SJSA1 (cell line): Measurements from ENCODE around the gene P2RY2. TPM values are rescaled to one million over a fixed set of nuclear protein-coding genes. Genes with fewer than 3 reads are reported as not detected.

Experiments
- DNase-seq, 2 experiments: peaks; one replicate each; pipeline ENCODE4 v3.0.0-alpha.2; 2015 to 2020; ENCODE audit warnings: low spot score in 2 of 2, low read depth in 1 of 2
- H3K27ac ChIP-seq: fragments of 250-450 bp; sonication (Bioruptor Pico); 2 replicates; pipeline ENCODE4 v1.5.1; 2020; ENCODE audit warnings: mild to moderate bottlenecking, moderate library complexity
- H3K27me3 ChIP-seq: fragments of 250-450 bp; sonication (Bioruptor Pico); replicated peaks from 2 replicates; pipeline ENCODE4 v1.5.1; 2020; ENCODE audit warnings: mild to moderate bottlenecking, moderate library complexity
- H3K36me3 ChIP-seq: fragments of 250-450 bp; sonication (Bioruptor Pico); 2 replicates; pipeline ENCODE4 v1.5.1; 2020; ENCODE audit warnings: mild to moderate bottlenecking
- H3K4me1 ChIP-seq: fragments of 250-450 bp; sonication (Bioruptor Pico); replicated peaks from 2 replicates; pipeline ENCODE4 v1.6.1; 2021; ENCODE audit warnings: mild to moderate bottlenecking
- H3K4me3 ChIP-seq: fragments of 250-450 bp; sonication (Bioruptor Pico); 2 replicates; pipeline ENCODE4 v1.5.1; 2020; ENCODE audit warnings: mild to moderate bottlenecking
- H3K9me3 ChIP-seq: fragments of 250-450 bp; sonication (Bioruptor Pico); replicated peaks from 2 replicates; pipeline ENCODE4 v1.5.1; 2020; ENCODE audit warnings: mild to moderate bottlenecking
- total RNA-seq: library from RNA; depleted of rRNA; stranded (reverse); fragments of >200 nt; shearing (Covaris generic); gene quantifications from 2 replicates; pipeline ENCODE4 v1.2.3, GENCODE V29; 2014

The P2RY2 gene
- total RNA-seq, 1 experiment from 2014 or later, result not detected

- H3K4me3 ChIP-seq, result no peak overlapping the region
- peaks cover 19% of the 10 kb centered on the region for H3K4me1 ChIP-seq
- no peaks in the 10 kb centered on the region for H3K36me3 ChIP-seq
- no peaks in the 10 kb centered on the region for H3K27me3 ChIP-seq
- H3K27ac ChIP-seq, result no peak overlapping the region
- H3K9me3 ChIP-seq, result no peaks in the 10 kb centered on the region
- DNase-seq, result no peak
Observed at GRCh38 chr11:73203790-73204189, 14.3 kb upstream of the P2RY2 start.

GRCh38 chr11:73204711-73205121 lies 13.4 kb upstream of the P2RY2 start:
- Histone ChIP-seq H3K9me3 (no peaks in the 10 kb centered on the region), H3K36me3 (no peaks in the 10 kb centered on the region), H3K4me3 (no peak overlapping the region), H3K27ac (no peak overlapping the region), H3K27me3 (no peaks in the 10 kb centered on the region), H3K4me1 (peaks cover 17% of the 10 kb centered on the region)
- DNase-seq, result no peak

- no peaks in the 10 kb centered on the region for H3K9me3 ChIP-seq
Observed at GRCh38 chr11:73205661-73206343, 12.3 kb upstream of the P2RY2 start.

GRCh38 chr11:73206801-73207200 lies 11.3 kb upstream of the P2RY2 start:
- no peaks in the 10 kb centered on the region for H3K9me3 ChIP-seq
- peaks cover 17% of the 10 kb centered on the region for H3K4me1 ChIP-seq
- DNase-seq, result peak in 1 of 2 experiments; percentile 75
- no peaks in the 10 kb centered on the region for H3K27me3 ChIP-seq
- H3K4me3 ChIP-seq, result no peak overlapping the region
- H3K36me3 ChIP-seq, result no peaks in the 10 kb centered on the region
- peak overlapping the region; percentile 36 for H3K27ac ChIP-seq

More at GRCh38 chr11:73205661-73206343, 12.3 kb upstream of the P2RY2 start:
- Histone ChIP-seq H3K27ac (no peak overlapping the region), H3K4me3 (no peak overlapping the region), H3K36me3 (no peaks in the 10 kb centered on the region), H3K27me3 (no peaks in the 10 kb centered on the region), H3K4me1 (peaks cover 17% of the 10 kb centered on the region)
- no peak for DNase-seq

DNA sequence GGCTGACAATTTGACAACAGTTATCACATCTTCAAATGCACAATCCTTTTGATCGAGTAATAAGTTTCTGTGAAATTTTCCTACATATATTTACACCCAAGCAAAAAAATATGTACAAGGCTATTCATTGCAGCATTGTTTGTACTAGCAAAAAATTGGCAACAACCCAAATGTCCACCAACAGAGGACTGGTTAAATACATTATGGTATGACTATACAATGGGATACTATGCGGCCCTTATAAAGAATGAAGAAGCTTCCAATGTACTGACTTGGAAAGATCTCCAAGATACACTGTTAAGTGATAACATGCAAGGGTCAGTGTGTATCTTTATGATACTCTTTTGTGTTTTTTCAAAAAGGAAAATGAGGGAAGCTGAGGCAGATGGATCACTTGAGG lies 8.2 kb upstream of the P2RY2 start:
- no peak for DNase-seq
- Histone ChIP-seq H3K4me3 (no peak overlapping the region), H3K27ac (no peak overlapping the region), H3K9me3 (no peaks in the 10 kb centered on the region), H3K4me1 (peaks cover 17% of the 10 kb centered on the region), H3K36me3 (no peaks in the 10 kb centered on the region), H3K27me3 (no peaks in the 10 kb centered on the region)

- peaks cover 14% of the 10 kb centered on the region for H3K4me1 ChIP-seq
- no peak overlapping the region for H3K27ac ChIP-seq
- no peaks in the 10 kb centered on the region for H3K36me3 ChIP-seq
- H3K4me3 ChIP-seq, result no peak overlapping the region
- no peak for DNase-seq
- H3K27me3 ChIP-seq, result no peaks in the 10 kb centered on the region
- no peaks in the 10 kb centered on the region for H3K9me3 ChIP-seq
Observed at GRCh38 chr11:73210916-73211667, 7.0 kb upstream of the P2RY2 start.

GRCh38 chr11:73213196-73214143 lies 4.6 kb upstream of the P2RY2 start:
- H3K27me3 ChIP-seq, result no peaks in the 10 kb centered on the region
- no peak overlapping the region for H3K27ac ChIP-seq
- H3K36me3 ChIP-seq, result no peaks in the 10 kb centered on the region
- DNase-seq, result no peak
- no peaks in the 10 kb centered on the region for H3K9me3 ChIP-seq
- H3K4me3 ChIP-seq, result no peak overlapping the region
- no peaks in the 10 kb centered on the region for H3K4me1 ChIP-seq

GRCh38 chr11:73215191-73216134 lies 2.6 kb upstream of the P2RY2 start:
- no peaks in the 10 kb centered on the region for H3K4me1 ChIP-seq
- no peak overlapping the region for H3K27ac ChIP-seq
- H3K36me3 ChIP-seq, result no peaks in the 10 kb centered on the region
- no peaks in the 10 kb centered on the region for H3K9me3 ChIP-seq
- no peaks in the 10 kb centered on the region for H3K27me3 ChIP-seq
- DNase-seq, result no peak
- H3K4me3 ChIP-seq, result no peak overlapping the region

GRCh38 chr11:73216465-73216864 lies 1.6 kb upstream of the P2RY2 start:
- Histone ChIP-seq H3K9me3 (no peaks in the 10 kb centered on the region), H3K4me1 (no peaks in the 10 kb centered on the region), H3K36me3 (no peaks in the 10 kb centered on the region), H3K27me3 (no peaks in the 10 kb centered on the region), H3K27ac (no peak overlapping the region), H3K4me3 (no peak overlapping the region)
- DNase-seq, result no peak

GRCh38 chr11:73217131-73217809 lies 811 bp upstream of the P2RY2 start:
- no peaks in the 10 kb centered on the region for H3K4me1 ChIP-seq
- no peak overlapping the region for H3K27ac ChIP-seq
- H3K27me3 ChIP-seq, result no peaks in the 10 kb centered on the region
- no peak overlapping the region for H3K4me3 ChIP-seq
- H3K9me3 ChIP-seq, result no peaks in the 10 kb centered on the region
- DNase-seq, result no peak
- no peaks in the 10 kb centered on the region for H3K36me3 ChIP-seq

GRCh38 chr11:73217810-73218105 lies 323 bp upstream of the P2RY2 start:
- Histone ChIP-seq H3K27ac (no peak overlapping the region), H3K27me3 (no peaks in the 10 kb centered on the region), H3K36me3 (no peaks in the 10 kb centered on the region), H3K4me3 (no peak overlapping the region), H3K9me3 (no peaks in the 10 kb centered on the region), H3K4me1 (no peaks in the 10 kb centered on the region)
- DNase-seq, result no peak

DNA sequence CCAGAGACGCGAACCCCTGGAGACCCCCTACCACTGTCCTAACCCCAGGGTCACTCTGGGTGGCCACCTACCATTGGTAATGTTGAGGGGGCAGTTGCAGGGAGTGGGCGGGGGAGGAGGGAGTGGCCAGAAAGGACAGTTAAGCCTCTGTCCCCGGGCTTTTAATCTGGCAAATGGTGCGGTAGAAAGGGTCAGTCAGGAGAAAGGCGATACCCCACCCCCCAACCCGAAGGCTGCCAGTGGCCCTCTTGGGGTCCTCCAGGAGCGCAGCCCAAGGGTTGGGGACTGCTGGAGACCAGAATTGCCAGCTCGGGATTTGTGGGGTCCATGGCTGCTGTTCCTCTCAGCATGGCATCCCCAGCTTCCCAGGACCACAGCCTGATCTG lies 742 bp downstream of the P2RY2 start:
- H3K27ac ChIP-seq, result no peak overlapping the region
- no peak for DNase-seq
- H3K36me3 ChIP-seq, result no peaks in the 10 kb centered on the region
- H3K9me3 ChIP-seq, result no peaks in the 10 kb centered on the region
- no peaks in the 10 kb centered on the region for H3K27me3 ChIP-seq
- H3K4me1 ChIP-seq, result no peaks in the 10 kb centered on the region
- H3K4me3 ChIP-seq, result no peak overlapping the region
